DND-41 (cell line): ENCODE results near the gene IQCK.

Source experiments
- ATAC-seq: fragments of 200-7000 bp; cut with Tn5 transposase; 3 replicates; pipeline ENCODE4 v1.9.1; 2021; ENCODE audit warnings: low read depth; ENCODE audit not compliant: insufficient read depth
- DNase-seq: peaks from one replicate; pipeline ENCODE4 v3.0.0-alpha.2; 2020
- H2AFZ ChIP-seq: 2 replicates; pipeline ENCODE4 v1.6.0; 2012; ENCODE audit warnings: low read depth, low read length
- H3K27ac ChIP-seq: 2 replicates; pipeline ENCODE4 v1.5.1; 2012; ENCODE audit warnings: low read length, inconsistent platforms
- H3K27me3 ChIP-seq: fragments of 200-600 bp; sonication (generic); 2 replicates; pipeline ENCODE4 v1.6.0; 2012; ENCODE audit warnings: low read length, mild to moderate bottlenecking, inconsistent platforms; ENCODE audit not compliant: insufficient read depth, poor library complexity
- H3K36me3 ChIP-seq: 2 replicates; pipeline ENCODE4 v1.5.1; 2012; ENCODE audit warnings: low read length, inconsistent platforms; ENCODE audit not compliant: insufficient read depth
- H3K4me1 ChIP-seq: 2 replicates; pipeline ENCODE4 v1.5.1; 2012; ENCODE audit warnings: mild to moderate bottlenecking, low read length; ENCODE audit not compliant: insufficient read depth
- H3K4me2 ChIP-seq: 2 replicates; pipeline ENCODE4 v1.6.0; 2012; ENCODE audit warnings: mild to moderate bottlenecking, moderate library complexity, low read length, inconsistent platforms; ENCODE audit not compliant: insufficient read depth
- H3K4me3 ChIP-seq, 2 experiments: fragments of 200-600 bp in 1 of 2; shearing (Covaris generic) in 1 of 2; 2 replicates each; pipeline ENCODE4 v1.5.1; 2012 to 2016; ENCODE audit warnings: inconsistent platforms in 2 of 2, low read length in 2 of 2, mild to moderate bottlenecking in 2 of 2, low read depth in 1 of 2, moderate library complexity in 1 of 2
- H3K79me2 ChIP-seq: 2 replicates; pipeline ENCODE4 v1.6.0; 2012; ENCODE audit warnings: low read length, inconsistent platforms; ENCODE audit not compliant: insufficient read depth
- H3K9ac ChIP-seq: 2 replicates; pipeline ENCODE4 v1.6.0; 2012; ENCODE audit warnings: low read depth, mild to moderate bottlenecking, inconsistent platforms, low read length, moderate library complexity
- H3K9me3 ChIP-seq: 2 replicates; pipeline ENCODE4 v1.5.1; 2012; ENCODE audit warnings: low read length, moderate library complexity, mild to moderate bottlenecking, inconsistent platforms; ENCODE audit not compliant: insufficient read depth, severe bottlenecking
- H4K20me1 ChIP-seq: 2 replicates; pipeline ENCODE4 v1.6.0; 2012; ENCODE audit warnings: low read length; ENCODE audit not compliant: insufficient read depth
- EZH2 ChIP-seq: IDR thresholded peaks from 3 replicates; pipeline ENCODE4 v1.6.1; 2012; ENCODE audit warnings: borderline replicate concordance, low read depth, mild to moderate bottlenecking, moderate library complexity, low read length, inconsistent platforms; ENCODE audit not compliant: severe bottlenecking
- TF ChIP-seq, protein P1 (sequence below): IDR thresholded peaks from 2 replicates; pipeline ENCODE4 v1.5.1; 2012; ENCODE audit warnings: borderline replicate concordance, low read length, moderate library complexity, mild to moderate bottlenecking; ENCODE audit not compliant: poor library complexity, severe bottlenecking; ENCODE audit errors: extremely low read depth

Gene IQCK

DNA sequence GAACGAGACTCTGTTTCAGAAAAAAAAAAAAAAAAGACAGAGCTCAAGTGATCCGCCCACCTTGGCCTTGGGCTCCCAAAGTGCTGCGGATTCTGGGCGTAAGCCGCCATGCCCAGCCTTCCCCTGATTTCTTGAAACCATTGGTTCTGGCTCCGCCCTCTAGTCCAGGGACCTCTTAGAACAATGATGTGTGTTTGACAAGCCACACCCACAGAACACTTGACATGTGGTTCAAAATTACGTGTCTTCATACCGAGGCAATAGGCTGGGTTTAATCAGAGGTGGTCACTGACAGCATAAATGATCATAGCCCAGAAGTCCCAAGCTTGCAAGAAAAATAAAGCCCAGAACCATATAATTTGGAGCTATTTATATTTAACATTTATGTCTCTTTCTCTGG lies 23.1 kb upstream of the IQCK start:
- Histone ChIP-seq H3K4me3 (no peak overlapping the region), H2AFZ (no peak overlapping the region), H3K27me3 (no peaks in the 10 kb centered on the region), H4K20me1 (peaks cover 38% of the 10 kb centered on the region), H3K79me2 (peaks cover 2% of the 10 kb centered on the region; the same call in 1 of the 2 replicates), H3K4me2 (no peak overlapping the region), H3K9me3 (no peaks in the 10 kb centered on the region), H3K9ac (no peak overlapping the region), H3K36me3 (peaks cover 56% of the 10 kb centered on the region), H3K4me1 (peaks cover 25% of the 10 kb centered on the region), H3K27ac (no peak overlapping the region)
- DNase-seq: no peak
- TF ChIP-seq, protein P1, sequence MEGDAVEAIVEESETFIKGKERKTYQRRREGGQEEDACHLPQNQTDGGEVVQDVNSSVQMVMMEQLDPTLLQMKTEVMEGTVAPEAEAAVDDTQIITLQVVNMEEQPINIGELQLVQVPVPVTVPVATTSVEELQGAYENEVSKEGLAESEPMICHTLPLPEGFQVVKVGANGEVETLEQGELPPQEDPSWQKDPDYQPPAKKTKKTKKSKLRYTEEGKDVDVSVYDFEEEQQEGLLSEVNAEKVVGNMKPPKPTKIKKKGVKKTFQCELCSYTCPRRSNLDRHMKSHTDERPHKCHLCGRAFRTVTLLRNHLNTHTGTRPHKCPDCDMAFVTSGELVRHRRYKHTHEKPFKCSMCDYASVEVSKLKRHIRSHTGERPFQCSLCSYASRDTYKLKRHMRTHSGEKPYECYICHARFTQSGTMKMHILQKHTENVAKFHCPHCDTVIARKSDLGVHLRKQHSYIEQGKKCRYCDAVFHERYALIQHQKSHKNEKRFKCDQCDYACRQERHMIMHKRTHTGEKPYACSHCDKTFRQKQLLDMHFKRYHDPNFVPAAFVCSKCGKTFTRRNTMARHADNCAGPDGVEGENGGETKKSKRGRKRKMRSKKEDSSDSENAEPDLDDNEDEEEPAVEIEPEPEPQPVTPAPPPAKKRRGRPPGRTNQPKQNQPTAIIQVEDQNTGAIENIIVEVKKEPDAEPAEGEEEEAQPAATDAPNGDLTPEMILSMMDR: no peak
- TF ChIP-seq EZH2: no peak
- ATAC-seq: no peak

DNA sequence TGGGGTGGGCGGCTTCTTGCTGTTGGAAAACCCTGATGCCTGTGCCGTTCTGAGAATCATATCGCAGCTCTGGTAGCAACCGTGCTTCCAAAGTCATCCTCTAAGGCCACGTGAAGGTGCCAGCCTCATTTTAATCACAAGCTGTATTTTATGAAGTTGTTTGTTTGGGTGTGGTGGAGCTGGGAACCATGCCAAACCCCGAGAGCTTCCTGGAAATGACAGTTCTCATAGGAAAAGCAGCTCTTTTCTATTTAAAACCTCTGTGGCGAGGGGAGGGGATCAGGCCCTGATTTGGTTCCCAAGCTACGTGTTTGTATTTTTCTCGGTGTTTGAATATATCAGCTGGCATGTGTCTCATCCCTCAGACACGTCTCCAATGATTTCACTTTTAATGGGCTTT lies 21.7 kb upstream of the IQCK start:
- Histone ChIP-seq H2AFZ (no peak overlapping the region), H3K4me1 (peaks cover 25% of the 10 kb centered on the region)
- peak; percentile 84 for ATAC-seq

DNA sequence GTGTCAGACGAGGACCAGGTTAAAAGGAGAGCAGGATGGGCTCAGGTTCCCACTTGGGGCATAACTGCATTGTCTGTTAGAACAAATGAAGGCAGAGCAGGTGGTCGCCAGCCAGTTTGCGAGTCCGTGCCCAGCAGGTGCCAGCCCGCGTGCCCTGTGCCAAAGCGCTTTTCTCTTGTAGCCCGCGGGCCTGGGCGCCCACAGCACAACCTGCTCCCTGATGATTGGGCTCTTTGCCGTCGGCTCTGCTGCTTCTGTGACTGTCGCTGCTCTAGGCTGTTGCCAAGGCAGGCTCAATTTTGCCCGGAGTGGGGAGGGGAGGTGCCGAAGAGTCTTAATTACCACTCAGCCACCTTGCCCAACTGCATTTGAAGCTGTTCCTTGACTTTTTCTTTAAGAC lies 21.1 kb upstream of the IQCK start:
- Histone ChIP-seq H3K36me3 (peaks cover 62% of the 10 kb centered on the region), H3K4me2 (peak overlapping the region; percentile 30; the same call in 1 of the 2 replicates), H3K4me3 (no peak overlapping the region), H4K20me1 (peaks cover 45% of the 10 kb centered on the region), H3K9ac (0 out of 2 replicates have a peak overlapping the region, but pooled peaks have one; percentile 11), H3K9me3 (no peaks in the 10 kb centered on the region), H2AFZ (no peak overlapping the region), H3K4me1 (peaks cover 25% of the 10 kb centered on the region), H3K27ac (peak overlapping the region; percentile 32), H3K27me3 (no peaks in the 10 kb centered on the region), H3K79me2 (peaks cover 5% of the 10 kb centered on the region; the same call in 1 of the 2 replicates)
- ATAC-seq: 0 out of 3 replicates have a peak, but pooled peaks have one; percentile 36
- peak; percentile 33 for DNase-seq
- TF ChIP-seq EZH2: no peak
- TF ChIP-seq, protein P1: no peak

More for the DNA sequence above, 21.7 kb upstream of the IQCK start:
- peak; percentile 86 for DNase-seq
- H3K27me3 ChIP-seq: no peaks in the 10 kb centered on the region
- H3K4me2 ChIP-seq: peak overlapping the region; percentile 30; the same call in 1 of the 2 replicates
- peaks cover 62% of the 10 kb centered on the region for H3K36me3 ChIP-seq
- peaks cover 5% of the 10 kb centered on the region; the same call in 1 of the 2 replicates for H3K79me2 ChIP-seq
- TF ChIP-seq EZH2: no peak
- TF ChIP-seq, protein P1: peak; percentile 13
- H4K20me1 ChIP-seq: peaks cover 45% of the 10 kb centered on the region
- peak overlapping the region; percentile 50 for H3K27ac ChIP-seq
- no peaks in the 10 kb centered on the region for H3K9me3 ChIP-seq
- 0 out of 2 replicates have a peak overlapping the region, but pooled peaks have one; percentile 11 for H3K9ac ChIP-seq
- H3K4me3 ChIP-seq: no peak overlapping the region

DNA sequence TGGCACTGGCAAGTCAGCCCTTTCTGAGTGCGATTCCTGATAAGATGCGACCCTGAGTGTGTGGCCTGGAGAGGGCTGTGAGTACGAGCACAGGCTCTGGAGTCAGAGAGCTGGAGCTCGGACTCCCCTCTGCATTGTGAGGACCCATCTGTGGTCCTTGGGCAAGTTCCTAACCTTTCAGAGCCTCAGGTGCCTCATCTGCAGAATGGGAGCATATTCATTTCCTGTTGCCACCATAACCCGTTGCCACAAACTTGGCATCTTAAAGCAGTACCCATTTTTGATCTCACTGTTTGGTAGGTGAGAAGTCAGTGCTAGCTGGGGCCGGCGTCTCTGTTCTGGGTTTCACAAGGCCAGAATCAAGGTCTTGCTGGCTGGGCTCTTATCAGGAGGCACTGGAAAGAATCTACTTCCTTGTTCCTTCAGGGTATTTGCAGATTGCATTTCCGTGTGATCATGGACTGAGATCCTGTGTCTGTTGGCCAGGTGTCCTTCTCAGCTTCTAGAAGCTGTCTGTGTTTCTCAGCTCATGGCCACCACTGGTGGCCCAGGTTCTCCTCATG lies 20.2 kb upstream of the IQCK start:
- Histone ChIP-seq H3K79me2 (peaks cover 5% of the 10 kb centered on the region; the same call in 1 of the 2 replicates), H3K9ac (no peak overlapping the region), H3K36me3 (peaks cover 63% of the 10 kb centered on the region), H2AFZ (no peak overlapping the region), H3K4me3 (no peak overlapping the region), H4K20me1 (peaks cover 45% of the 10 kb centered on the region), H3K4me1 (peaks cover 25% of the 10 kb centered on the region), H3K4me2 (no peak overlapping the region), H3K9me3 (no peaks in the 10 kb centered on the region), H3K27ac (peak overlapping the region; percentile 43; the same call in 1 of the 2 replicates), H3K27me3 (no peaks in the 10 kb centered on the region)
- TF ChIP-seq, protein P1: no peak
- TF ChIP-seq EZH2: no peak
- DNase-seq (no peak), ATAC-seq (no peak)
